Fibroblast of skin of scalp (primary cell): ENCODE measurements around the gene ERICH2.

ENCODE experiments used
- DNase-seq: peaks from one replicate; pipeline ENCODE4 v3.0.0-alpha.2; 2013

The ERICH2 gene

DNA sequence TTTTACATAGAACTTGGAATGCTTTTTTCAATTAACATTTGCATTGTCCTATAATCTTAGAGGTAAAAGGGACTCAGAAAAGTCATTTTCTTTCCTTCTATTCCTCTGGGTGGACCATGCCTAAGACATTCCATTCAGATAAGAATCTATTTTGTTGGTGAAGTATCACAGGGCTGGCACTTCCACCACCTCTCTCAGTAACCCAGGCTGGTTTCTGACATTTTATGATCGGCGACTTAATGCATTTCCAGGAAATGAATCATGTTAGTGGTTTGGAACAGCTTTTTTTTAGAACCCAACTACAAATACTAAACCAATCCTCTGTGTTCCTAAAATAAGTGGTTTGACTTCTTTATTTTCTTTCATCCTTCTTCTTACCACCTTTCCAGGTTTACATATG lies 73.5 kb downstream of the ERICH2 start:
- DNase-seq: peak; percentile 69

GRCh38 chr2:170845343-170845742 lies 75.2 kb downstream of the ERICH2 start:
- no peak for DNase-seq

GRCh38 chr2:170846314-170846713 lies 76.1 kb downstream of the ERICH2 start:
- no peak for DNase-seq

DNA sequence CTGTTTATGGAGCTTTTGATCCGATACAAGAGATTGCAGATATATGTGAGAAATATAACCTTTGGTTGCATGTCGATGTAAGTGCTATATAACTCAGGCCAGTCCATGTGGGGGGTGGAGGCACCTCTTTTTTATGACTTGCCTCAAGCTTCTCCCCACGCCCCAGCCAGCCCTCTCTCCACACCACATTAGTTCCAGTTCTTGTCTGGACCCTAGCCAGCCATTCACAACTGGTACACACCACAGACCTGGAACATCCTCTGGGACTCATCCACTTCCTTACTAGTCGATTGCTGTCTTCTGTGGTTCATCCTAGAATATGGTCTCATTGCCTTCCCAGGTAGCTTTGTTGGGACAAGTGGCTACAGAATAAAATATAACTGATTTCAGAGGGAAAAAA lies 77.5 kb downstream of the ERICH2 start:
- no peak for DNase-seq
